ENCODE data around the gene DNAI1. TPM values are rescaled to one million over a fixed set of nuclear protein-coding genes. Genes with fewer than 3 reads are reported as not detected.

Gene DNAI1
- total and polyA plus RNA-seq, 10 of the 15 experiments (the other 5 are each of a cell fraction or from before 2014, with no cell fraction given) = not detected

DNA sequence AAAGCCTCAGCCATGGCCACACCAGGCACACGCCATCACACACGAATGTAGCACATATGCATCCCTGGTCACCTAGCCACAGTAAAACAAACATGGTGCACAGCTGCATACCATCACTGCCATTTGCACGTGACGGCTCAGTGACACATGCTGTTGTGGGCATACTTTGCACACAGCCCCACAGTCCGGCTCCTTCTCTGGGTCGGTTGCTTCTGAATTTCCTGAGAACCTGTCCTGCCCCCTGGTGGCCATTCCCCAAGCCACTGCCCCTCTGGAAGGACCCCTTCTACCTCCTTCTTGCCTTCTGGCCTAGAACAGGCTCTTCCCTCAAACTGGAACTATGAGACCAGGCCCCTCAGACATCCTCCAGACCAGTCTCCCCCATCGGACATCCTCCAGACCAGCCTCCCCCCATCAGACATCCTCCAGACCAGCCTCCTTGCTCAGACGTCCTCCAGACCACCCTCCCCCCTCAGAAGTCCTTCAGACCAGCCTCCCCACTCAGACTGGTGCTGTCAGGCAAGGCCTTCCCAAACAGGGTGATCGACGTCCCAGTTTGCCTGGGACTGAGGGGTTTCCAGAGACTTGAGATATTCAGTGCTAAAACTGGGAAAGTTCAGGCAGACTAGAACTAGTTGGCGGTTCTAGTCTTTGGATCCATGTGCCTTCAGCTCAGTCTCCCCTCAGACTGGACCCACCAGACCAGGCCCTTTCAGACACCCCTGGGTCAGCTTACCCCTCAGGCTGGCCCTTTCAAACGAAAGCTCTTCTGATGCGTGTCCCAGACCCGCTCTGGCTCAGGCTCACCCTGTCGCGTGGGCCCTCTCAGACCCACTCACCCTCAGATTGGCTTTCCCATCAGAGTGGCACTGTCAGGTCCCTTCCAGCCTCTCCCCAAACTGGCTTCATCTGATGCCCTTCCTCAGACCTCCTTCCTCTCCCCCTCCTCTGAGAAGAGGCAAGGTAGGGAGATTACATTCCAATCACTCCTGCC, 88.5 kb downstream of the DNAI1 start:
- Histone ChIP-seq H3K27me3 (replicated peaks in 1 of 2; ENCODE audit: control insufficient read depth in 2 of 2, insufficient read depth in 2 of 2, low read length in 1 of 2) (peaks cover 3 to 8% of the 10 kb centered on the region in 2 experiments), H3K4me3 (no peak overlapping the region), H3K79me2 (ENCODE audit: control insufficient read depth, insufficient read depth, low read length) (no peaks in the 10 kb centered on the region), H3K9ac (ENCODE audit: control insufficient read depth, insufficient read depth, low read length) (no peak overlapping the region), H3K27ac (ENCODE audit: control insufficient read depth, insufficient read depth) (no peak overlapping the region), H2AFZ (ENCODE audit: control insufficient read depth, low read depth, low read length) (no peak overlapping the region), H3K4me2 (ENCODE audit: control insufficient read depth, insufficient read depth) (no peak overlapping the region), H3K9me3 (replicated peaks; ENCODE audit: control insufficient read depth, insufficient read depth, low read length) (no peaks in the 10 kb centered on the region; the same call in 2 of the 3 replicates), H3K36me3 (ENCODE audit: control insufficient read depth in 2 of 2, insufficient read depth in 2 of 2, low read length in 1 of 2) (no peaks in the 10 kb centered on the region), H4K20me1 (ENCODE audit: control insufficient read depth, insufficient read depth) (peaks cover 8% of the 10 kb centered on the region; the same call in 1 of the 2 replicates), H3K4me1 (ENCODE audit: control insufficient read depth, insufficient read depth, low read length) (no peaks in the 10 kb centered on the region)
- TF ChIP-seq RUNX3 (IDR thresholded peaks at IDR 0.05; ENCODE audit: low read length) (no peak), PAX5 (IDR thresholded peaks at IDR 0.05; ENCODE audit: borderline replicate concordance, low read depth, low read length) (0 out of 2 replicates have a peak, but pooled peaks have one; percentile 20), TCF3 (IDR thresholded peaks at IDR 0.05; ENCODE audit: borderline replicate concordance, insufficient read depth, low read depth, low read length) (0 out of 2 replicates have a peak, but pooled peaks have one; percentile 48), TCF12 (IDR thresholded peaks at IDR 0.05; ENCODE audit: low read depth, low read length) (0 out of 2 replicates have a peak, but pooled peaks have one; percentile 62), SMC3 (IDR thresholded peaks at IDR 0.05; ENCODE audit: borderline replicate concordance, low read length) (peak; percentile 39; the same call in 1 of the 2 replicates), BHLHE40 (IDR thresholded peaks at IDR 0.05; ENCODE audit: borderline replicate concordance in 1 of 2, low read depth in 2 of 2, low read length in 1 of 2) (peak in 1 of 2 experiments; percentile 54; a peak in 2 of 4 replicates), SREBF1 (IDR thresholded peaks at IDR 0.05; ENCODE audit: low read length) (no peak), RAD21 (IDR thresholded peaks at IDR 0.05; ENCODE audit: insufficient read depth, low read depth, low read length) (peak; percentile 36)
- TF ChIP-seq, protein P1, sequence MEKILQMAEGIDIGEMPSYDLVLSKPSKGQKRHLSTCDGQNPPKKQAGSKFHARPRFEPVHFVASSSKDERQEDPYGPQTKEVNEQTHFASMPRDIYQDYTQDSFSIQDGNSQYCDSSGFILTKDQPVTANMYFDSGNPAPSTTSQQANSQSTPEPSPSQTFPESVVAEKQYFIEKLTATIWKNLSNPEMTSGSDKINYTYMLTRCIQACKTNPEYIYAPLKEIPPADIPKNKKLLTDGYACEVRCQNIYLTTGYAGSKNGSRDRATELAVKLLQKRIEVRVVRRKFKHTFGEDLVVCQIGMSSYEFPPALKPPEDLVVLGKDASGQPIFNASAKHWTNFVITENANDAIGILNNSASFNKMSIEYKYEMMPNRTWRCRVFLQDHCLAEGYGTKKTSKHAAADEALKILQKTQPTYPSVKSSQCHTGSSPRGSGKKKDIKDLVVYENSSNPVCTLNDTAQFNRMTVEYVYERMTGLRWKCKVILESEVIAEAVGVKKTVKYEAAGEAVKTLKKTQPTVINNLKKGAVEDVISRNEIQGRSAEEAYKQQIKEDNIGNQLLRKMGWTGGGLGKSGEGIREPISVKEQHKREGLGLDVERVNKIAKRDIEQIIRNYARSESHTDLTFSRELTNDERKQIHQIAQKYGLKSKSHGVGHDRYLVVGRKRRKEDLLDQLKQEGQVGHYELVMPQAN (conservative IDR thresholded peaks at IDR 0.05) = no peak
- TF ChIP-seq, protein P2, sequence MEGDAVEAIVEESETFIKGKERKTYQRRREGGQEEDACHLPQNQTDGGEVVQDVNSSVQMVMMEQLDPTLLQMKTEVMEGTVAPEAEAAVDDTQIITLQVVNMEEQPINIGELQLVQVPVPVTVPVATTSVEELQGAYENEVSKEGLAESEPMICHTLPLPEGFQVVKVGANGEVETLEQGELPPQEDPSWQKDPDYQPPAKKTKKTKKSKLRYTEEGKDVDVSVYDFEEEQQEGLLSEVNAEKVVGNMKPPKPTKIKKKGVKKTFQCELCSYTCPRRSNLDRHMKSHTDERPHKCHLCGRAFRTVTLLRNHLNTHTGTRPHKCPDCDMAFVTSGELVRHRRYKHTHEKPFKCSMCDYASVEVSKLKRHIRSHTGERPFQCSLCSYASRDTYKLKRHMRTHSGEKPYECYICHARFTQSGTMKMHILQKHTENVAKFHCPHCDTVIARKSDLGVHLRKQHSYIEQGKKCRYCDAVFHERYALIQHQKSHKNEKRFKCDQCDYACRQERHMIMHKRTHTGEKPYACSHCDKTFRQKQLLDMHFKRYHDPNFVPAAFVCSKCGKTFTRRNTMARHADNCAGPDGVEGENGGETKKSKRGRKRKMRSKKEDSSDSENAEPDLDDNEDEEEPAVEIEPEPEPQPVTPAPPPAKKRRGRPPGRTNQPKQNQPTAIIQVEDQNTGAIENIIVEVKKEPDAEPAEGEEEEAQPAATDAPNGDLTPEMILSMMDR (IDR thresholded peaks at IDR 0.05 in 2 of 3, conservative IDR thresholded peaks at IDR 0.05 in 1 of 3; ENCODE audit: control insufficient read depth in 2 of 3, extremely low read depth in 1 of 3, insufficient read depth in 1 of 3, low read depth in 3 of 3, low read length in 3 of 3) = peak; percentile 48 to 73 (median 70)
- TF ChIP-seq, protein P3, sequence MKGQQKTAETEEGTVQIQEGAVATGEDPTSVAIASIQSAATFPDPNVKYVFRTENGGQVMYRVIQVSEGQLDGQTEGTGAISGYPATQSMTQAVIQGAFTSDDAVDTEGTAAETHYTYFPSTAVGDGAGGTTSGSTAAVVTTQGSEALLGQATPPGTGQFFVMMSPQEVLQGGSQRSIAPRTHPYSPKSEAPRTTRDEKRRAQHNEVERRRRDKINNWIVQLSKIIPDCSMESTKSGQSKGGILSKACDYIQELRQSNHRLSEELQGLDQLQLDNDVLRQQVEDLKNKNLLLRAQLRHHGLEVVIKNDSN (IDR thresholded peaks at IDR 0.05; ENCODE audit: borderline replicate concordance, extremely low read length, insufficient read depth, low read depth, low read length) = peak; percentile 5
- no TSS peak for BruUV-seq (replicated peaks)
- WGBS (ENCODE audit: insufficient coverage, insufficient replicate concordance, low lambda C conversion rate, missing lambda C conversion rate) = 50% methylated on average over 16 of the region's 16 CpGs
- ChIA-PET CTCF (interaction anchor here (0.6 to 3.1 kb wide), 15 partner anchors 10 to 212 kb away, joined by 3 to 15 read pairs (median 3); partner anchors contain the start of gene SIGMAR1), SMC1A (ENCODE audit: uncharacterized antibody, unreplicated experiment) (interaction anchor here (1.1 to 1.9 kb wide), 2 partner anchors 44 to 143 kb away, joined by 3 to 4 read pairs; no protein-coding TSS in a partner anchor), POLR2A (interaction anchor here (1.4 kb wide), 1 partner anchor 45 kb away, joined by 3 read pairs; no protein-coding TSS in a partner anchor), RAD21 (ENCODE audit: unreplicated experiment) (interaction anchor here (1.2 kb wide), 1 partner anchor 87 kb away, joined by 3 read pairs; no protein-coding TSS in a partner anchor)
- in situ Hi-C loops (cut with MboI) = no loop called here
- FAIRE-seq = no peak
- DNase-seq (ENCODE audit: low read depth, low spot score) = no peak
- intact Hi-C loops (cut with micrococcal nuclease; ENCODE audit: unreplicated experiment) = loop anchor here (1.0 to 5.0 kb wide), 2 partner anchors 110 to 144 kb away; no protein-coding TSS in a partner anchor
- peak; percentile 85 for ATAC-seq

All from GM12878 (cell line).